OCI-LY1 (cell line): ENCODE data around the gene GDPD4.

Experiments
- EZH2 ChIP-seq: fragments of 200-600 bp; sonication (generic), shearing (Covaris generic); IDR thresholded peaks from 2 replicates; pipeline ENCODE4 v1.8.0; 2017; ENCODE audit warnings: borderline replicate concordance, mixed run types, mild to moderate bottlenecking, antibody characterized with exemption, low read length, moderate library complexity, mixed read lengths
- TF ChIP-seq, protein P1 (sequence below): fragments of 200-600 bp; sonication (generic), shearing (Covaris generic); IDR thresholded peaks from 2 replicates; pipeline ENCODE4 v1.5.1; 2017; ENCODE audit warnings: mild to moderate bottlenecking, antibody characterized with exemption, low read length, moderate library complexity, mixed read lengths

- TF ChIP-seq, protein P1, sequence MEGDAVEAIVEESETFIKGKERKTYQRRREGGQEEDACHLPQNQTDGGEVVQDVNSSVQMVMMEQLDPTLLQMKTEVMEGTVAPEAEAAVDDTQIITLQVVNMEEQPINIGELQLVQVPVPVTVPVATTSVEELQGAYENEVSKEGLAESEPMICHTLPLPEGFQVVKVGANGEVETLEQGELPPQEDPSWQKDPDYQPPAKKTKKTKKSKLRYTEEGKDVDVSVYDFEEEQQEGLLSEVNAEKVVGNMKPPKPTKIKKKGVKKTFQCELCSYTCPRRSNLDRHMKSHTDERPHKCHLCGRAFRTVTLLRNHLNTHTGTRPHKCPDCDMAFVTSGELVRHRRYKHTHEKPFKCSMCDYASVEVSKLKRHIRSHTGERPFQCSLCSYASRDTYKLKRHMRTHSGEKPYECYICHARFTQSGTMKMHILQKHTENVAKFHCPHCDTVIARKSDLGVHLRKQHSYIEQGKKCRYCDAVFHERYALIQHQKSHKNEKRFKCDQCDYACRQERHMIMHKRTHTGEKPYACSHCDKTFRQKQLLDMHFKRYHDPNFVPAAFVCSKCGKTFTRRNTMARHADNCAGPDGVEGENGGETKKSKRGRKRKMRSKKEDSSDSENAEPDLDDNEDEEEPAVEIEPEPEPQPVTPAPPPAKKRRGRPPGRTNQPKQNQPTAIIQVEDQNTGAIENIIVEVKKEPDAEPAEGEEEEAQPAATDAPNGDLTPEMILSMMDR, result no peak
- TF ChIP-seq EZH2, result no peak
These were observed 52.1 kb downstream of the GDPD4 start for GRCh38 chr11:77249427-77249826.
